GM12801 (cell line): ENCODE data around the gene NACAD.

ENCODE experiments used
- TF ChIP-seq, protein P1 (sequence below): IDR thresholded peaks from one replicate; pipeline ENCODE4 v1.5.1; 2011; ENCODE audit warnings: control low read depth; ENCODE audit not compliant: insufficient read length; ENCODE audit errors: extremely low read depth

Gene NACAD

GRCh38 chr7:45060295-45060694 is 28.5 kb downstream of the NACAD start:
- TF ChIP-seq, protein P1, sequence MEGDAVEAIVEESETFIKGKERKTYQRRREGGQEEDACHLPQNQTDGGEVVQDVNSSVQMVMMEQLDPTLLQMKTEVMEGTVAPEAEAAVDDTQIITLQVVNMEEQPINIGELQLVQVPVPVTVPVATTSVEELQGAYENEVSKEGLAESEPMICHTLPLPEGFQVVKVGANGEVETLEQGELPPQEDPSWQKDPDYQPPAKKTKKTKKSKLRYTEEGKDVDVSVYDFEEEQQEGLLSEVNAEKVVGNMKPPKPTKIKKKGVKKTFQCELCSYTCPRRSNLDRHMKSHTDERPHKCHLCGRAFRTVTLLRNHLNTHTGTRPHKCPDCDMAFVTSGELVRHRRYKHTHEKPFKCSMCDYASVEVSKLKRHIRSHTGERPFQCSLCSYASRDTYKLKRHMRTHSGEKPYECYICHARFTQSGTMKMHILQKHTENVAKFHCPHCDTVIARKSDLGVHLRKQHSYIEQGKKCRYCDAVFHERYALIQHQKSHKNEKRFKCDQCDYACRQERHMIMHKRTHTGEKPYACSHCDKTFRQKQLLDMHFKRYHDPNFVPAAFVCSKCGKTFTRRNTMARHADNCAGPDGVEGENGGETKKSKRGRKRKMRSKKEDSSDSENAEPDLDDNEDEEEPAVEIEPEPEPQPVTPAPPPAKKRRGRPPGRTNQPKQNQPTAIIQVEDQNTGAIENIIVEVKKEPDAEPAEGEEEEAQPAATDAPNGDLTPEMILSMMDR = no peak

- TF ChIP-seq, protein P1 = no peak
Observed at GRCh38 chr7:45057878-45058277, 30.9 kb downstream of the NACAD start.

GRCh38 chr7:45055594-45056219 is 33.1 kb downstream of the NACAD start:
- TF ChIP-seq, protein P1 = no peak

DNA sequence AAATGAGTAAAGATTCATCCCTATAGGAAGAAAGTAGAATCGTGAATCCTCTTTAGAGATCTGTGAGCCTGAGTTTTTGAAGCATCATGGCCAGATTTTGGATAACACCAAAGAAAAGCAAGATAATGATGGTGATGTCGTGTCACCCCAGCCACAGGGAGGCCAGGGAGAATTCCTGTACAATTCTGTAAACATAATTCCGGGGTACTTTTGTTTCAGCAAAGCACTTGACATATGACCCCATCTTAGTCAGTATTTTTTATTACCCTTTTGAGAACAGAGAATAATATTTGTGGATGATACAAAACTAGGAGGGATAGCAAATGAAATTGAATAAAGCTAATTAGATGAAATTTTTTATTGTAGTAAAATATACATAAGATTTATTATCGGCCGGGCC is 33.8 kb downstream of the NACAD start:
- TF ChIP-seq, protein P1 = no peak

GRCh38 chr7:45054442-45054841 is 34.3 kb downstream of the NACAD start:
- TF ChIP-seq, protein P1 = no peak

- TF ChIP-seq, protein P1 = no peak
Observed at GRCh38 chr7:45053941-45054340, 34.8 kb downstream of the NACAD start.

GRCh38 chr7:45053401-45053800 is 35.4 kb downstream of the NACAD start:
- TF ChIP-seq, protein P1 = no peak

DNA sequence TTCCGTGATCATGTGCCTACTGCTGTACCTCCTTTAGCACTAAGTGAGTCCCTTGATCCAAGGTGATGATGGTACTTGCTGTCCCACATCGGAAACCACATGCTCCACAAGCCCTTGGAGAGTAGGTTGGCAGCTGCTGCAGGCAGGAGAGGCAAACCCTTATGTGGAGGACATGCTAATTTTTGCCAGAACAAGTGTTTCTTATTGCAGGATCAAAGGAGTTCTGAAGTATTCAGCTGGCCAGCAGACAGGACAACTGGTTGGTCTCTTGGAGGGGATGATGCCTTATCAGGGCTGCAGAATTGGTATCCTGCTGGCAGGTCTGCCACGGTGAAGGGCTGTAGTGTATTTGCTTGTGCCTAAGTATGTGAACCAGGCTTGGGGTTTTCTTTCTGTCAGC is 36.8 kb downstream of the NACAD start:
- TF ChIP-seq, protein P1 = no peak
